Embryonic facial prominence (tissue), 1 donor: ENCODE data around the gene PPID.
A peak's percentile ranks its signal among the peaks of the same experiment; 100 is the strongest.
"Not testable (repeated sequence)": the region's sequence is repeated elsewhere in the genome, so short reads cannot be mapped to it uniquely, and the experiment has no call there.

ENCODE experiments used
- DNase-seq: peaks from one replicate; pipeline ENCODE4 v3.0.0-alpha.2; 2016; ENCODE audit errors: extremely low spot score

PPID gene

GRCh38 chr4:158722917-158723793, at the start of gene PPID:
PPID (minus strand) TSS chr4:158723396; CDS start chr4:158723288, 108 bp downstream.
- no peak for DNase-seq

GRCh38 chr4:158771776-158772175, 48.6 kb upstream of the PPID start:
- DNase-seq, result no peak

DNA sequence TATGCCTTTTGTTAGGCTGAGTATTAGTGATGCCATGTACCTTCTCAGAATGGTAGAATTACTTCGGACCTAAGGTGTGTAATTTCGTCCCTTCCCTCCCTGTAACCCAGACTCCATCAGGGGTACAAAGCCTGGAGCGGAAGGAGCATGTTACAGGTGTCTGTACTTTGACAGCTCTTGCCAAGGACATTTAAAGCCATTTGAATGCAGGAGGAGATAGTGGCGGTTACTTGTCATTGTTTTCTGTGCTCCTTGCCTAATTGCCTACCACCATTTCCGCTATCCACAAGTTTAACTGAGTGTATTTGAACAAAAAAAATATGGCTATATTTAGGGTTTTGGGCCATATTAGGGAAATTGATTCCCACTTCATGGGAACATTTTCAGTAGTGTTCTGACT, 47.5 kb upstream of the PPID start:
- DNase-seq, result no peak

DNA sequence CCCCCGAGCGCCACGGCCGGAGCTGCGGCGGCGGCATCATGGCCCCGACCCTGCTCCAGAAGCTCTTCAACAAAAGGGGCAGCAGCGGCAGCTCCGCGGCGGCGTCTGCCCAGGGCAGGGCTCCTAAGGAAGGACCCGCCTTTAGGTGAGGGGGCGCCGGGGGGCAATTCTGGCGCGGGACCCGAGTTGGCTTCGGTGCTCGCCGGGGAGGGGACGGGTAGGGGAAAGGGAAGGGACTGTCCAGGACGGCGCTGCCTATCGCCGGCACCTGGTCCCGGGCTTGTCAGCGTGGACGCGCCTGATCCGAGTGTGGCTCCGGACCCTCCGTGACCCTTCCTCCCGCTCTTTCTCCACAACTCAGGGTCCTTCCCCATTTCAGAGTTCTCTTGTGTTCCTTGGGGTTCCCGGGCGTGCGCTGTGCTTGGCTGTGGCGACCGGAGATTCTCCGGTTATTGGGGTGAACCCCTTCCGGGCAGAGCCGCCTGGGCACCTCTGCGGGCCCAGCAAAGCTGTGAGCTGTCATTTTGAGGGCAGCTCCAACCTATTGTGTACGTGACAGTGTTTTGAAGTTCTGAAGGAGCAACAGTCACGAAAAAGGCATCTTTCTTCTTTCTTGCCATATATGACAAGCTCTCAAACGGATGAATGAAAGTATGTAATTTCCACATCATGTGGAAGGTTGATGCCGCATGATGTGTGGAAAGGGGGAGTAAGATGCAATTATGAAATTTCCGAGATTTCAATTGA, 46.2 kb upstream of the PPID start:
- no peak for DNase-seq

- peak; percentile 48 for DNase-seq
Observed at GRCh38 chr4:158768555-158769174, 45.5 kb upstream of the PPID start, which contains the start of gene FNIP2. FNIP2 (plus strand) TSS chr4:158769026; CDS start chr4:158769213, 187 bp downstream.

- DNase-seq, result no peak
Observed at GRCh38 chr4:158767451-158767850, 44.3 kb upstream of the PPID start.

DNA sequence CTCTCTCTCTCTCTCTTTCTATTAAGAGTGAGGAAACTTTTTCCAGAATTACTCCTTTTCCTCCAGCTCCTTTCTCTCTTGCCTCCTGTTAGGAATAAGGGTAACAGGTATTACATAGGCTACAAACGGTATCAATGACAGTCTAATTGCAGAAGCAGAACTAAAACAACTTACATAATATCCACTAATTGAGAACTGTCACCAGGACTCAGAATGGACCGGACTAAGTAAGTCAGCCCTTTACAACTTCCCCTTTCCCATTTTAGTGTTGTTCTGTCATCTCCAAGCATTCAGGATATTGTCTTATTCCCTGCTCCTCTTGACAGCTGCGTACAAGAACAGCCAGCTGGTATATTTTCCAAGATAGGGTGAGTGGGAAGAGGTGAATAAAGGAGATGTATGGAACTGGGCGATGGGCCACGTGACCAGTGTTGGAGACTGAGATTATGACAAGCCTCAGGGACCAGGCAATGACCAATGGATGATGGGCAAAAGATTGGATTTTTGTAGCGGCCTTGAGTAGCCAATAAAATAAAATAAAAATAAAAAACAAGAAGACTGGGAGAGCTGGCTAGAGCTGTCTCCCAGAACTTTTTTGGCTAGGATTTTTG, 43.3 kb upstream of the PPID start:
- DNase-seq, result no peak

- no peak for DNase-seq
Observed at GRCh38 chr4:158763462-158763861, 40.3 kb upstream of the PPID start.

GRCh38 chr4:158762553-158762952, 39.4 kb upstream of the PPID start:
- no peak for DNase-seq

DNA sequence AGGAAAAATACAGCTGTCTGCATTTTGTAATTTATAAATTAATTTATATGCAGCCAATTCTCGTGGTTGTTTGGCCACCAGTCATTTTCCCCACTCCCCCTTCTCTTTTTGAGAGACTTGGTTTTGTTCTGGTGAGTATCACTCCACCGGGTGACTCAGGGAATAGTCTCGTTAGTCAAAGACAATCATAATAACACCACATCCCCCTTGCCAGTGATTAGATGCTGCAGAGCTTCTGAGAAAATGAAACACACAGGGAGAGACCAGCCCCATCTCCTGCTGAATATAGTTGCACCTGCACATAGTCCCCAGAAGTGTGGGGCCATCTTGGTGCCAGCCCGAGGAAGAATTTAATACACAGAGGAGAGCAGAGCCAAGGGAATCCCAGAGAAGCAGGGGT, 37.7 kb upstream of the PPID start:
- no peak for DNase-seq

GRCh38 chr4:158759539-158759938, 36.3 kb upstream of the PPID start:
- not testable (repeated sequence) for DNase-seq

DNA sequence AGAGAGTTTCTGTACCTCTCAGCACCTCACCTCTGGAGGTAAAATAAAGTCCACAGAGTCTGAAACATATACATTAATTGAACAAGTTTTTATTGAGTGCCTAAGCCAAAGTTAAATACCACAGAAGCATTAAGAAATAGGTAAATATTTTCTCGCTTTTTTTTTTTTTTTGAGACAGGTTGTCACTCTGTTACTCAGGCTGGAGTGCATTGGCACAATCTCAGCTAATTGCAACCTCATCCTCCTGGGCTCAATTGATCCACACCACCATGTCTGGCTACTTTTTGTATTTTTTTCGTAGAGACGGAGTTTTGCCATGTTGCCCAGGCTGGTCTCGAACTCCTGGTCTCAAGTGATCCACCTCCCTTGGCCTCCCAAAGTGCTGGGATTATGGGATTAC, 35.5 kb upstream of the PPID start:
- no peak for DNase-seq

- no peak for DNase-seq
Observed at GRCh38 chr4:158758142-158758541, 34.9 kb upstream of the PPID start.

DNA sequence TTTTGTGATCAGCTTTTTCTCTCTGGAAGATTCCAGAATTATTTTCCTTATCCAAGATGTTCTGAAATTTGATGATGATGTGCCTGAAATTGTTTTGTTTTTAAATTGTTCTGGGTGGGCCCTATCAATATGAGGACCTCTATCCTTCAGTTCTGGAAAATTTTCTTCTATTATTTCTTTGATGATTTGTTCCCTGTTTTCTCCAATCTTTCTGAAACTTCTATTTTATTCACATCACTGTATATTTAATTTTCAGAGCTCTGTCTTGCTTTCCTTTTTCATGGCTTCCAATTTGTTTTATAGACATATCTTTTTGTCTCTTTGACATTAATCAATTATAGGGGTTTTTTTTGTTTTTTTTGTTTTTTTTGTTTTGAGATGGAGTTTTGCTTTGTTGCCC, 33.4 kb upstream of the PPID start:
- no peak for DNase-seq

DNA sequence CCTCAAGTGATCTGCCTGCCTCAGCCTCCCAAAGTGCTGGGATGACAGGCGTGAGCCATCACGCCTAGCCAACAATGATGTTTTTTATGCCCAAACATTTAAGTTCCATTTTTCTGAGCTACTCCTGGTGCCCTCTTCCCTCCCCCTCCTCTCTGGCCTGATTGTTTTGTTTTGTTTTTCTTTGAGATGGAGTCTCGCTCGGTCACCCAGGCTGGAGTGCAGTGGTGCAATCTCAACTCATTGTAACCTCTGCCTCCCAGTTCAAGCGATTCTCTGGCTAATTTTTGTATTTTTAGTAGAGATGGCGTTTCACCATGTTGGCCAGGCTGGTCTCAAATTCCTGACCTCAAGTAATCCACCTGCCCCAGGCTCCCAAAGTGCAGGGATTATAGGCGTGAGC, 32.6 kb upstream of the PPID start:
- DNase-seq, result not testable (repeated sequence)

DNA sequence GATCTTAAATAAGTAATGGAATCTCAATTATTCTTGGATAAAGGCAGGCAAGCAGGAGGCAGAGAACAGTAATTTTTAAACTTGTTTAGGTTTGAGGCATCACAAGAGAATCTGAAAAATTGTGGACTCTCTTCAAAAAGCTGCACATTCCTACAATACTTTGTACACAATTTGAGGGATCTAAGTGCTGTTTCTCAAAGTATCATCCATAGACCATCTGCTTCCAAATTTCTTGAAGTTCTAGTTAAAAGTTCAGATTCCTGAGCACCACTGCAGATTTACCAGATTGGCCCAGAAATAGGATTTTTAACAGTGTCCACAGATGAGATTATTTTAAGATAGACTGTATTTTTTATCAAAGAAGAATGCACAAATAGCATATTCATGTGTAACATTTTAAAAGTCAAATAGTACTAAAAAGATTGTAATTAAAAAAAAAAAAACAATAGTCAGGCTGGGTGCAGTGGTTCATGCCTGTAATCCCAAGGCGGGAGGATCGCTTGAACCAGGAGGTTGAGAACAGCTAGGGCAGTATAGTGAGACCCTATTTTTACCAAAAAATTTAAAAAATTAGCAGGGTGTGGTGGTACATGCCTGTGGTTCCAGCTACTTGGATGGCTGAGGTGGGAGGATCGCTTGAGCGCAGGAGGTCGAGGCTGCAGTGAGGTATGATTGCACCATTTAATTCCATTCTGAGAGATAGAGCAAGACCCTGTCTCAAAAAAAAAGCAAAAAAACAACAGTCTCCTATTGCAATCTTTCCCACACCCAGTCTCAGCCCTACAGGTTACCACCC, 31.4 kb upstream of the PPID start:
- DNase-seq, result no peak

- DNase-seq, result no peak
Observed at GRCh38 chr4:158750379-158750778, 27.2 kb upstream of the PPID start.

DNA sequence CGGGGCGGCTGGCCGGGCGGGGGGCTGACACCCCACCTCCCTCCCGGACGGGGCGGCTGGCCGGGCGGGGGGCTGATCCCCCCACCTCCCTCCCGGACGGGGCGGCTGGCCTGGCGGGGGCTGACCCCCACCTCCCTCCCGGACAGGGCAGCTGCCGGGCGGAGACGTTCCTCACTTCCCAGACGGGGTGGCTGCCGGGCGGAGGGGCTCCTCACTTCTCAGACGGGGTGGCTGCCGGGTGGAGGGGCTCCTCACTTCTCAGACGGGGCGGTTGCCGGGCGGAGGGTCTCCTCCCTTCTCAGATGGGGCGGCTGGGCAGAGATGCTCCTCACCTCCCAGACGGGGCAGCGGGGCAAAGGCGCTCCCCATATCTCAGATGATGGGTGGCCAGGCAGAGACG, 23.3 kb upstream of the PPID start:
- not testable (repeated sequence) for DNase-seq

DNA sequence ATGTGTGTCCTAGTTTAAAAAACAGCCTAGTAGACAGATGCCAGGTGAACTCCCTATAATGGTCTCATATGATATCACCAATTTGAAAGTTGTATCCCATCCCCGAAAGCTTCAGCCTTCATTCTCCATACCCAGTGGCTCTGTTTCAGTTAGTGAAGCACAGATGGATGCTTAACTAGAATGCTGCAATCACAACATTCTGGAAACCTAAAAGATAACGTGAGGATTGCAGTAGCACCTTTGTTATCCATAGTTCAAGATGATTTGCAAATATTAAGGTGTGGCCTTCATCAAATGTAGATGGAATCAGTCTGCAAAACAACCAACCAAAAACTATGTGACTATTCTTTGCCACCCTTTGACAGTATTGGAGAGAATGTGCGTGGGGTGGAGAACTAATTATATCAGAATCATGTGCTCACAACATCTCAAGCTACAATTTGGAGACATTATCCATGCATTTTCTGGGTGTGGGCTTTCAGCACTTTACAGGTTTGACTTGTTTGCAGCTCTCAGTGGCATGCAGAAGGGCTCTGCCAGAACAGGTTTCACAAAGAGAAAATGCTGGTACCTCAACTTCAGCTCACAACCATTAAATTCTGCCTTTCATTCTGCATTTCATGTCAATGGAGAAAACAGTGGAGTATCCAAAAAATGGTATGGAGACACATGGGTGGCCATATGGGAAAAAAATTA, 18.3 kb upstream of the PPID start:
- no peak for DNase-seq

DNA sequence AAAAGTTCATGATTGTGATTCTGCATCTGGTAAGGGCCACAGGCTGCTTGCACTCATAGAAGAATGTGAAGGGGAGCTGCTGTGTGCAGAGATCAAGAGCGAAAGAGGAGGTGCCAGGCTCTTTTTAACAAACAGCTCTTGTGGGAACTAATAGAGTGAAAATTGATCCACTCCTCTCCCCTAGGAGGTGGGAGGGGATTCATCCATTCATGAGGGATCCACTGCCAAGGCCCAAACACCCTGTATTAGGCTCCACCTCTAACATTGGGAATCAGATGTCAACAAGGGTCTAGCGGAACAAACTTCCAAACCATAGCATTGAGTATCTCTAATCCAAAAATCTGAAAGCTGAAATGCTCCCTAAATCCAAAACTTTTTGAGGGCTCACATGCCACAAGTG, 16.4 kb upstream of the PPID start:
- DNase-seq, result no peak

GRCh38 chr4:158738866-158739265, 15.7 kb upstream of the PPID start:
- DNase-seq, result no peak
